Hepatocyte (in vitro differentiated cells): ENCODE results near the gene MAP1A.

Experiments
- CTCF ChIP-seq: fragments of 200-600 bp; sonication (generic); IDR thresholded peaks from 2 replicates; pipeline ENCODE4 v1.5.1; 2016; ENCODE audit warnings: antibody characterized with exemption, mild to moderate bottlenecking; ENCODE audit not compliant: poor library complexity
- EZH2 ChIP-seq: fragments of 200-600 bp; sonication (generic); IDR thresholded peaks from 2 replicates; pipeline ENCODE4 v1.6.1; 2016; ENCODE audit warnings: antibody characterized with exemption, mild to moderate bottlenecking, borderline replicate concordance
- EZH2phosphoT487 ChIP-seq: fragments of 200-600 bp; sonication (generic); IDR thresholded peaks from one replicate; pipeline ENCODE4 v1.6.1; 2018; ENCODE audit warnings: antibody characterized with exemption, mild to moderate bottlenecking, low read depth, moderate library complexity; ENCODE audit not compliant: unreplicated experiment, severe bottlenecking

GRCh38 chr15:43513550-43513949, 3.9 kb upstream of the MAP1A start:
- TF ChIP-seq CTCF (no peak), EZH2 (no peak), EZH2phosphoT487 (no peak)
